Astrocyte of the spinal cord (primary cell): ENCODE measurements around the gene RAPGEF2.

Source experiments
- DNase-seq: peaks from one replicate; pipeline ENCODE4 v3.0.0; 2011; ENCODE audit warnings: low read depth, low spot score
- H3K4me3 ChIP-seq: 2 replicates; pipeline ENCODE4 v1.5.1; 2011; ENCODE audit warnings: low read depth, mild to moderate bottlenecking, low read length, moderate library complexity
- CTCF ChIP-seq: IDR thresholded peaks from 2 replicates; pipeline ENCODE4 v1.5.1; 2012; ENCODE audit warnings: low read depth, mild to moderate bottlenecking, low read length, inconsistent platforms
- in situ Hi-C: cut with HindIII; loops from 2 replicates; pipeline ENCODE4 v1.10.0; 2017; ENCODE audit warnings: low sequenced_read_pairs

Gene RAPGEF2

GRCh38 chr4:159283696-159284095, 180.8 kb downstream of the RAPGEF2 start:
- H3K4me3 ChIP-seq: no peak overlapping the region
- no peak for TF ChIP-seq CTCF
- in situ Hi-C loops: no loop called here
- peak; percentile 83 for DNase-seq

DNA sequence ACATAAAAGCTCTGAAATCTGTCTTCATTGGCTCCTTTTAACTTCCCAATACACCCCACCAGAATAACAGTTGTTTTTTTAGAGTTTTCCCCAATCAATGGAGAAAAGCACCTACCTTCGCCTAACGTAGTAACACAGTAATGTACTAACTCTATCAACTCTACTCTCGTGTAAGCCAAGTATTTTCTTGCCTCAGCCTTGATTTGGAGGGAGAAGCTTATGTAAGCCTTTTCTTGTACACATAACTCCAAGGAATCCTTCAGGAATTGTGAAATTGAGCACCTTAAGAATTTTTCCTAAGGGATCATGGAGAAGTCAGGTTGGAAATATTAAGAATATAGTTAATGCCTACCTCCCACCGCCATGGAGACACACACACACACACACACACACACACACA, 181.2 kb downstream of the RAPGEF2 start:
- TF ChIP-seq CTCF: no peak
- in situ Hi-C loops: no loop called here
- H3K4me3 ChIP-seq: no peak overlapping the region
- DNase-seq: no peak

GRCh38 chr4:159284733-159285132, 181.9 kb downstream of the RAPGEF2 start:
- no peak for DNase-seq
- in situ Hi-C loops: no loop called here
- no peak for TF ChIP-seq CTCF
- no peak overlapping the region for H3K4me3 ChIP-seq

- no peak for TF ChIP-seq CTCF
- no peak overlapping the region for H3K4me3 ChIP-seq
- in situ Hi-C loops: no loop called here
- no peak for DNase-seq
Observed at GRCh38 chr4:159287767-159288166, 184.9 kb downstream of the RAPGEF2 start.

DNA sequence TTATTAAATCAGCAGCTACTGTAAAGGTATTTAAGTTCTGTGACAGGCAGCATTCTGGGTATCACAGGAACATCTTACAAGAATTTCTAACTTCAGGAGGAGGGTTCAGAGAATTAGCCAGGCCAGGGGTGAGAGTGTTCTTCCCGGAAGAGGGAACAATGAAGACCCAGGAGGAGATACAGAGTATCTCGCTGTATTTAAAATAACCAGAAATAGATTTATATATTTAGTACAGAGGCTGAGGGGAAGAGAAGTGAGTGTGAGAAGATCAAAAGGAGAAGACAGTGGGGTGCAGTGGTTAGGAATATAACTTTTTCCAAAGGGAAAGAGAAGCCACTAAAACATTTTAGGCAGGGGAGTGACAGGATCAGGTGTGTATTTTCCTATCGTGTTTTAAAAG, 186.8 kb downstream of the RAPGEF2 start:
- H3K4me3 ChIP-seq: no peak overlapping the region
- no peak for TF ChIP-seq CTCF
- DNase-seq: no peak
- in situ Hi-C loops: no loop called here

DNA sequence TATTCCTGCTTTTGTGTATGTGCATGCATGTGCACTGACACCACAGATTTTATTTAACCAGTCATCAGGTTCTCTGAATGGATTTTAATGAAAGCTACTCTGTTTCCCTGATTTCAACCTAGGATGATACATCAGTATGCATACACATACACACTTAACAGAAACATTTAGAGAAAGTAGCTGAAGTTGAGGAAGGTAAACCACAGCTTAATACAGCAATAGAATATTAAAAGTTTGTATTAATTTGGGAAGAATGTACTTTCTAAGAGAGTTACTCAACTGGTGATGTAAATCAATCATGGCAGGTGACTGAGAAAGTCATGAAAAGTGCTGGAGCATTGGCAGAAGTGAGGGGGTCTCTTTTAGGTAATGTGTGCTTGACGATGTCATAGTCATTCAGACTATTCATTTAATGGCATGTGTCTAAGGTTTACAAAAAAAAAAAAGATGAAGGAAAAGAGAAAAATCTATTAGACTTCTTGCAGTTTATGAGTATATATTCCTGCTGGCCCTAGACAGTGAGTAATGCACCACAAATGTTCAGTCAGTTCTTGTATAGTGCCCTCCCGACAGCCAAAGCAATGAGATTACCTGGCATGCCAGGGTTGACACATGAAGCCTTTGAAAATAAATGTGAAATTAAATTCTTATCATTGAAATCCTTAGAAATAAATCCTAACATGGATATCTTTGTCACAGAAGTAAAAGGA, 187.6 kb downstream of the RAPGEF2 start:
- DNase-seq: no peak
- no peak for TF ChIP-seq CTCF
- no peak overlapping the region for H3K4me3 ChIP-seq
- in situ Hi-C loops: no loop called here
